HG02759 (cell line): ENCODE results near the gene SLC1A4.
"Not testable (repeated sequence)": the region's sequence is repeated elsewhere in the genome, so short reads cannot be mapped to it uniquely, and the experiment has no call there.

Experiments used
- ATAC-seq: cut with Tn5 transposase; IDR thresholded peaks from one replicate; pipeline ENCODE4 v1.9.1; 2021; ENCODE audit warnings: mild to moderate bottlenecking, moderate library complexity; ENCODE audit not compliant: unreplicated experiment

Gene SLC1A4

GRCh38 chr2:64963719-64964118, 25.5 kb upstream of the SLC1A4 start:
- ATAC-seq, result no peak

GRCh38 chr2:64966017-64966416, 23.2 kb upstream of the SLC1A4 start:
- ATAC-seq, result no peak

- ATAC-seq, result no peak
Observed at GRCh38 chr2:64966839-64967238, 22.4 kb upstream of the SLC1A4 start.

GRCh38 chr2:64967601-64968000, 21.6 kb upstream of the SLC1A4 start:
- ATAC-seq, result no peak

- not testable (repeated sequence) for ATAC-seq
Observed at GRCh38 chr2:64969086-64969485, 20.1 kb upstream of the SLC1A4 start.

- ATAC-seq, result no peak
Observed at GRCh38 chr2:64970495-64970894, 18.7 kb upstream of the SLC1A4 start.

GRCh38 chr2:64972426-64972825, 16.8 kb upstream of the SLC1A4 start:
- ATAC-seq, result no peak

GRCh38 chr2:64972876-64973275, 16.3 kb upstream of the SLC1A4 start:
- ATAC-seq, result no peak

- no peak for ATAC-seq
Observed at GRCh38 chr2:64975232-64975821, 13.9 kb upstream of the SLC1A4 start.

- ATAC-seq, result no peak
Observed at GRCh38 chr2:64976276-64976675, 12.9 kb upstream of the SLC1A4 start.

- no peak for ATAC-seq
Observed at GRCh38 chr2:64978514-64979268, 10.5 kb upstream of the SLC1A4 start.

GRCh38 chr2:64979744-64980143, 9.5 kb upstream of the SLC1A4 start:
- ATAC-seq, result no peak

GRCh38 chr2:64980183-64980582, 9.0 kb upstream of the SLC1A4 start:
- no peak for ATAC-seq

- peak; percentile 53 for ATAC-seq
Observed at GRCh38 chr2:64982311-64982857, 6.8 kb upstream of the SLC1A4 start.

- no peak for ATAC-seq
Observed at GRCh38 chr2:64982932-64983331, 6.3 kb upstream of the SLC1A4 start.

GRCh38 chr2:64985447-64985846, 3.8 kb upstream of the SLC1A4 start:
- no peak for ATAC-seq

GRCh38 chr2:64987001-64987955, 1.9 kb upstream of the SLC1A4 start:
- ATAC-seq, result peak; percentile 23

- ATAC-seq, result no peak
Observed at GRCh38 chr2:64987956-64988419, 1.2 kb upstream of the SLC1A4 start.

- ATAC-seq, result peak; percentile 37
Observed at GRCh38 chr2:64988420-64989125, 626 bp upstream of the SLC1A4 start.

- ATAC-seq, result no peak
Observed at GRCh38 chr2:64989982-64990614, 899 bp downstream of the SLC1A4 start.
